ENCODE results near the gene CALM3.

Gene CALM3

GRCh38 chr19:46639358-46640182 lies 38.4 kb downstream of the CALM3 start:
- peak; percentile 57 to 70 for DNase-seq

- DNase-seq, result no peak
Measured at GRCh38 chr19:46640656-46641055, 39.5 kb downstream of the CALM3 start.

DNA sequence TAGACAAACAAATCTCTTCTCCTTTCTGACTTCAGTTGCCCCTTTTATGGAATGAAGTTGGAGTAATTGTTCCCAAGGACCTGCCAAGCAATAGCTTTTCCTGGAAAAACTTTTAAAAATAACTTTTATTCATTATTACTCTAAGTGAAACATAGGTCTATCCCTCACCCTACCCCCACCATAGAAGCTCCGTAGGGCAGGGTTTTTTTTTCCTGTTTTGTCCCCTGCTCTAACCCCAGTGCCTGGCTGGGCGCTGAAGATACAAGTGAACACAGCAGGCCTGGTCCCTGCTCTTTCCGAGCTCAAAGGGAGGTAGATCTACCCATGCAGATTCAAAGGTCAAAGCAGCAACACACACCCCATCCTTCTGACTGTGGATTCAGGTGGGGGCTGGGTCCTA lies 43.6 kb downstream of the CALM3 start:
- DNase-seq, result no peak

DNA sequence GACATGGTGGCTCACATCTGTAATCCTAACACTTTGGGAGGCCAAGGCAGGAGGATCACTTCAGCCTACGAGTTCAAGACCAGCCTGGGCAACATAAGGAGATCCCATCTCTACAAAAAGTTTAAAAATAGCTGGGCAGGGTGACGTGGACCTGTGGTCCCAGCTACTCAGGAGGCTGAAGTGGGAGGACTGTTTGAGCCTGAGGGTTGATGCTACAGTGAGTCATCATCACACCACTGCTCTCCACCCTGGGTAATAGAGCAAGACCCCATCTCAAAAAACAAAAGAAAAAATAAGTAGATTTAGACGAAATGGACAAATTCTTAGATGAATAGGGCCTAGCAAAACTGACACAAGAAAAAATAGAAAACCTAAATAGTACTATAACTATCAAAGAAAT lies 45.3 kb downstream of the CALM3 start:
- DNase-seq, result no peak

- DNase-seq, result peak; percentile 81 to 86
Measured at GRCh38 chr19:46648060-46648960, 47.2 kb downstream of the CALM3 start.

DNA sequence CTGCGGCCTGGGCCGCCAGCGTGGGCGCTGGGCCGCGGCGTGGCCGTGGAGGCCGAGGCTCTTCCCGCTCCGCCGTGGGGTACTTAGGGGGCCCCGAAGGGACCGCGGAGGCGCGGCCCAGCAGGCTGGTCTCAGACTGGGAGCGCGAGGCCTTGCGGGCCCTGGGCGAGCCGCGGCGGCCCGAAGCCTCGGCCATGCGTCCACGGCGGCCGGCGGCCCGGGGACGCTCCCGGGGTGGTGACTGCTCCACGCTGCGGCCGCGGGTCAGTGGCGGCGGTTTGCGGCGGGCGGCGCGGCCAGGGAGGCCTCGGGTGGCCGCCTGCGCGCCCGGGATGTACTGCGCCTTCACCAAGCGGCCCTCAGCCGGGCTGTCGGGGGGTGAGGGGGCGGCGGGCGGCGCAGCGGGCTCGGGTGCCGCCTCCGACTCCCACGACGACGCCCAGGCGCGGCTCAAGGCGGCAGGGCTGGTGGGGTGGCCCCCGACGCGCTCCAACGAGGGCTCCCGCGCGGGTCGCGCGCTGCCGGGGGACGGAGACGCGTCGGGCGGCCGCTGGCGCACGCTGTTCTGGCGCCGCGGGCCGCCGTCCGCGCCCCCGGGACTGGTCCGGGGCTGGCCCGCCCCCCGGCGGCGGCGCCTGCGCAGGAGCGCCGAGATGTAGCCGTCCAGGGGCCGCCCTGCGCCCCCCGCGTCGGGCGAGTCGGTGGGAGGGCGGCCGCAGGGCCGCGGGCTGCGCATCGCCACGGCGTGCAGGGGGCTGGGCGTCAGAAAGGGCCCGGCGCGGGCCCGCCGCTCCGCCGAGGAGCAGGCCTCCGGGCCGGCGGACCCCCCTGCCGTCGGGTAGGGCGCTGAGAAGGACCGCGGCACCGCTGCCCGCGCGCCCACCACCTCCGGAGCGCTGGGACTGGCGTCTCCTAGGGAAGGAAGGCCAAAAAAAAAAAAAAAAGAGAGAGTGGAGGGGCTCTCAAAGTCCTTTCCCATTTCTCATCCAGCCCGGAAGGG lies 48.1 kb downstream of the CALM3 start:
- no peak for DNase-seq

DNA sequence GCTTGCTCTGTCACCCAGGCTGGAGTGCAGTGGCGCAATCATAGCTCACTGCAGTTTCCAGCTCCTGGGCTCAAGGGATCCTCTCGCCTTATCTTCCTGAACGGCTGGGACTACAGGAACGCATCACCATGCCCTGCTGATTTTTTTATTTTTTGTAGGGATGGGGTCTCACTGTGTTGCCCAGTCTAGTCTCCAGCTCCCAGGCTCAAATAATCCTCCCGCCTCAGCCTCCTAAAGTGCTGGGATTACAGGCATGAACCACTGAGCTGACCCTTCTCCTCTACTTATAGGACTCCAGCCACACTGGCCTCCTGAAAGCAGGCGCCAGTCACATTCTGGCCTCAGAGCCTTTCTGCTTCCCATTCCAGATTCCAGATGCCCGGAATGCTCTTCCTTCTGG lies 49.3 kb downstream of the CALM3 start:
- no peak for DNase-seq

- no peak for DNase-seq
Measured at GRCh38 chr19:46654621-46655152, 53.6 kb downstream of the CALM3 start.

DNA sequence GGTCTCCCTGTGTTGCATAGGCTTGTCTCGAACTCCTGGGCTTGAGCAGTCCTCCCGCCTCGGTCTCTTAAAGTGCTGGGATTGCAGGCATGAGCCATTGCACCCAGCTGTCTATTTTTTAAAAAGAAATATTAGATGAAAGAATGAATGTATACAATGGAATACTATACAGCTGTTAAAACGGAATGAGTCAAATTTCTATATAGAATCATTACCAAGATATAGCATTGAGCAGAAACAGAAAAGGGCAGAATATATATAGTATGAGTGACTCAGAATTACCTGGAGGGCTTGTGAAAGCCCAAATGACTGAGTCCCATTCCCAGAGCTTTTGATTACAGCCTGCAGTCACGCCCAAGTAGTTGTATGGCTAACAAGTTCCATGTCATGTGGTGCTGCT lies 55.4 kb downstream of the CALM3 start:
- DNase-seq, result no peak

DNA sequence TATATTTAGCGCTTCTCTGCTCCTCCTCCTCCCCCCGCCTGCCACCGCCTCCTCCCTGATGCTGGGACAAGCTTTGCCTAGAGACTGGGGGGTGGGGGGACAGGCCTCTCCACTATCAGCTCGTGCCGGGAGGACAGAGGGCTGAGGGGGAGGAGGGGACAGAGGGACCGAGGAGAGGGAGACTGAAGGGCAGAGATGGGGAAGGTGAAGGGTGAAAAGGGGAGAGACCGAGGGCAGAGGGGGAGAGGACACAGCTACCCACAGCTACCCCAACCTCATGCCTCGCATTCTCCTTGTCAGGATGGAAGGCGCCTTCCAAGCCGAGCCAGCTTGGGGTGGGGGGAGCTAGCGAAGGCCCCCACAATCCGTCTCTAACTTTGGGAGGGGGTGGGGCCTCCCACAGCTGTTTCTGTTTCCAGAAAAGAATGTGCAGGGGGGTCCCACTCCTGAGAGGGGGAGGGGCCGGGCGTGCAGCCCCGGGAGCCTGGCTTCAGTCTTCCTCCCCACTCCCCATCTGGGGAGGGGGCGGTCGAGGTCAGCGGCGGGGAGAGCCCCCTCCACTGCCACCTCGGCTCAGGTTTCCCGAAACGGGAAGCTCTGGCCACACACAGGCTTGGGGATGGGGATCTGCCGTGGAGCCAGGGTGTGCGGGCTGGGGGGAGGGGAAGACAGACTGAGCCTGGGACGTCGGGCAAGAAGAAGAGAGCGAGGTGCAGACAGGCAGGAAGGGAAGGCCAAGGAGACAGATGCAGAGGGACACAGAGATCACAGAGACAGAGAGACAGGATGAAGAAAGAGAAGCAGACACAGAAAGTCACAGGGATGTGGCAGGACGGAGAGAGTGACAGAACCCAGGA lies 58.2 kb downstream of the CALM3 start:
- no peak for DNase-seq

DNA sequence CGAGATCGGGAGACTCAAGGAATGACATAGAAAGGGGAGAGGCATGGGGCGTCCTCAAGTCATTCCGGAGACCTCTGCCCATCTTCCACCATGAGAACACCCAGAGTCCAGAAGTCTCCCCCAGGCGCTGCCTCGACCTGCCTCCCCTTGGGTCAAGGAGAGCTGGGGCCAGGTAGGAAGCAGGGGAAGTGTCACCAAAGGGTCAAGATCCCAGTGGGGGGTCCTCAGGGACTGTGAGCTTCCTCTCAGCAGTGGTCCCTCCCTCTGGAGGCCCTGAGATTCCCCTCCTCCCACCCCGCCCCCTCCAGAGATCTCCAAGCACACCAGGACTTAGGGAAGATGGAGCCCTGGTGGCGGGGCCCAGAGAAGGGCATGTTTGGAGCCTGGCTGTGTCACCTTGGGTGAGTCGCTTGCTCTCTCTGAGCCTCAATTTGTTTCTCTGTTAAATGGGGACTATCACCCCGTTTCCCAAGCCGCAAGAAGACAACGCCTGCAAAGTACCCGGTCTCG lies 58.9 kb downstream of the CALM3 start:
- DNase-seq, result no peak

Measured in inflammatory macrophage treated with lipopolysaccharide for 1 hour (primary cell).